GM12891 (cell line): ENCODE results near the gene COL5A1.

Source experiments
- DNase-seq: peaks from one replicate; pipeline ENCODE4 v3.0.0; 2011; ENCODE audit warnings: low spot score; ENCODE audit not compliant: insufficient read length
- FAIRE-seq: peaks from 2 replicates; lab custom pipeline; 2011; peaks lifted over from hg19 to GRCh38; lab: Jason Lieb, UNC
- PAX5 ChIP-seq: IDR thresholded peaks from 2 replicates; pipeline ENCODE4 v1.6.1; 2011; ENCODE audit warnings: low read length, moderate library complexity, mild to moderate bottlenecking; ENCODE audit not compliant: insufficient read depth, severe bottlenecking
- POLR2A ChIP-seq: IDR thresholded peaks from 2 replicates; pipeline ENCODE4 v1.6.1; 2011; ENCODE audit warnings: low read depth, low read length, control low read depth
- POLR2AphosphoS5 ChIP-seq: IDR thresholded peaks from 2 replicates; pipeline ENCODE4 v1.6.1; 2011; ENCODE audit warnings: low read depth, low read length, control low read depth
- POU2F2 ChIP-seq: IDR thresholded peaks from 2 replicates; pipeline ENCODE4 v1.6.1; 2011; ENCODE audit warnings: low read depth, mild to moderate bottlenecking, control low read depth, low read length, moderate library complexity
- SPI1 ChIP-seq: IDR thresholded peaks from 2 replicates; pipeline ENCODE4 v1.6.1; 2011; ENCODE audit warnings: low read depth, low read length, control low read depth
- TAF1 ChIP-seq: IDR thresholded peaks from 2 replicates; pipeline ENCODE4 v1.6.1; 2011; ENCODE audit warnings: low read depth, low read length, control low read depth

The COL5A1 gene

GRCh38 chr9:134811079-134811672 is 169.6 kb downstream of the COL5A1 start:
- DNase-seq = no peak
- no peak for FAIRE-seq

GRCh38 chr9:134811673-134812342 is 170.2 kb downstream of the COL5A1 start:
- TF ChIP-seq POLR2AphosphoS5 (no peak), TAF1 (no peak)
- DNase-seq = no peak
- no peak for FAIRE-seq

More at GRCh38 chr9:134811079-134811672, 169.6 kb downstream of the COL5A1 start:
- no peak for TF ChIP-seq POLR2A
- no peak for TF ChIP-seq TAF1
- no peak for TF ChIP-seq PAX5
- TF ChIP-seq POLR2AphosphoS5 = no peak
- TF ChIP-seq SPI1 = no peak
- TF ChIP-seq POU2F2 = no peak

- TF ChIP-seq POLR2AphosphoS5 (no peak), SPI1 (no peak), POU2F2 (no peak), POLR2A (no peak), TAF1 (no peak)
- no peak for FAIRE-seq
Observed at GRCh38 chr9:134812343-134812673, 170.7 kb downstream of the COL5A1 start.

GRCh38 chr9:134813841-134814240 is 172.2 kb downstream of the COL5A1 start:
- TF ChIP-seq SPI1 (no peak), POLR2A (no peak), POLR2AphosphoS5 (no peak), PAX5 (no peak)
- DNase-seq (no peak), FAIRE-seq (no peak)

More at GRCh38 chr9:134812343-134812673, 170.7 kb downstream of the COL5A1 start:
- no peak for DNase-seq

- TF ChIP-seq PAX5 (no peak), SPI1 (no peak), POU2F2 (no peak)
- FAIRE-seq (no peak), DNase-seq (no peak)
Observed at GRCh38 chr9:134814598-134815215, 173.1 kb downstream of the COL5A1 start.

- TF ChIP-seq PAX5 = no peak
- no peak for TF ChIP-seq SPI1
- TF ChIP-seq POLR2A = no peak
- DNase-seq (no peak), FAIRE-seq (no peak)
Observed at GRCh38 chr9:134815435-134816214, 174.0 kb downstream of the COL5A1 start.

- TF ChIP-seq POU2F2 (no peak), PAX5 (no peak), SPI1 (no peak), TAF1 (no peak), POLR2AphosphoS5 (no peak), POLR2A (no peak)
- FAIRE-seq (no peak), DNase-seq (no peak)
Observed at GRCh38 chr9:134816264-134816663, 174.7 kb downstream of the COL5A1 start.

- FAIRE-seq (no peak), DNase-seq (no peak)
- TF ChIP-seq POLR2A (no peak), TAF1 (no peak), POLR2AphosphoS5 (no peak)
Observed at GRCh38 chr9:134818000-134818568, 176.5 kb downstream of the COL5A1 start.

- TF ChIP-seq PAX5 = no peak
- TF ChIP-seq POLR2A = no peak
- TF ChIP-seq SPI1 = no peak
- no peak for TF ChIP-seq POU2F2
- no peak for TF ChIP-seq TAF1
- TF ChIP-seq POLR2AphosphoS5 = no peak
- no peak for FAIRE-seq
- no peak for DNase-seq
Observed at GRCh38 chr9:134818591-134818990, 177.0 kb downstream of the COL5A1 start.

- TF ChIP-seq PAX5 = no peak
- no peak for TF ChIP-seq SPI1
- no peak for TF ChIP-seq POLR2AphosphoS5
- no peak for DNase-seq
- no peak for FAIRE-seq
Observed at GRCh38 chr9:134820901-134821300, 179.3 kb downstream of the COL5A1 start.
